ENCODE data around the gene ADGRG7. TPM values are rescaled to one million over a fixed set of nuclear protein-coding genes. Genes with fewer than 3 reads are reported as not detected.
A peak's percentile ranks its signal among the peaks of the same experiment; 100 is the strongest.

Gene ADGRG7
- polyA plus RNA-seq, 1 donor (not counting 4 experiments of a cell fraction or from before 2014, with no cell fraction given) = 0.03 TPM

GRCh38 chr3:100650651-100651619, 41.5 kb downstream of the ADGRG7 start:
- dilution Hi-C loops (cut with MboI; ENCODE audit: extremely low pct_ligation_motif_present, low sequenced_read_pairs) = no loop called here
- no peak for DNase-seq (ENCODE audit: low read depth, low spot score)
- no peaks in the 10 kb centered on the region for H3K9me1 ChIP-seq (ENCODE audit: control insufficient read depth, extremely low read depth, insufficient read depth, low read length)
- H4K20me1 ChIP-seq (ENCODE audit: control insufficient read depth, extremely low read depth, insufficient read depth, low read length) = no peaks in the 10 kb centered on the region
- peak overlapping the region; percentile 70 for H3K4me2 ChIP-seq (ENCODE audit: control insufficient read depth, extremely low read depth, insufficient read depth, low read depth, low read length)
- H3K27me3 ChIP-seq (ENCODE audit: control insufficient read depth, extremely low read depth, insufficient read depth, low read length) = no peaks in the 10 kb centered on the region
- TF ChIP-seq EZH2 (IDR thresholded peaks at IDR 0.05; ENCODE audit: low read length) (no peak), CTCF (optimal IDR thresholded peaks at IDR 0.05 in 1 of 3, IDR thresholded peaks at IDR 0.05 in 1 of 3, conservative IDR thresholded peaks at IDR 0.05 in 1 of 3; ENCODE audit: extremely low read depth in 1 of 3, insufficient read depth in 2 of 3, low read length in 3 of 3) (peak in 1 of 3 experiments; percentile 6)
- no peaks in the 10 kb centered on the region for H3K79me2 ChIP-seq (ENCODE audit: control insufficient read depth, insufficient read depth, low read length)
- H3K4me1 ChIP-seq (ENCODE audit: control insufficient read depth, extremely low read depth, insufficient read depth, low read length) = peaks cover 13% of the 10 kb centered on the region
- H3K4me3 ChIP-seq (ENCODE audit: control insufficient read depth in 2 of 3, extremely low read depth in 1 of 3, insufficient read depth in 2 of 3, low read depth in 1 of 3, low read length in 3 of 3) = peak overlapping the region in 1 of 3 experiments; percentile 55
- H3K36me3 ChIP-seq (ENCODE audit: control insufficient read depth in 2 of 2, extremely low read depth in 1 of 2, insufficient read depth in 2 of 2, low read length in 2 of 2) = no peaks in the 10 kb centered on the region
- FAIRE-seq = peak; percentile 73
- no peaks in the 10 kb centered on the region for H3K9me3 ChIP-seq (ENCODE audit: control insufficient read depth, low read depth, low read length)
- peak overlapping the region; percentile 37 for H3K27ac ChIP-seq (ENCODE audit: control insufficient read depth, insufficient read depth, low read length)
- peak overlapping the region; percentile 73 for H2AFZ ChIP-seq (ENCODE audit: control insufficient read depth, low read length)
- H3K9ac ChIP-seq (ENCODE audit: control insufficient read depth, extremely low read depth, insufficient read depth, low read length) = peak overlapping the region; percentile 2

- dilution Hi-C loops (cut with MboI; ENCODE audit: extremely low pct_ligation_motif_present, low sequenced_read_pairs) = no loop called here
- no peaks in the 10 kb centered on the region for H3K27me3 ChIP-seq (ENCODE audit: control insufficient read depth, extremely low read depth, insufficient read depth, low read length)
- FAIRE-seq = no peak
Measured at GRCh38 chr3:100653604-100654294, 44.3 kb downstream of the ADGRG7 start.

More at GRCh38 chr3:100653604-100654294, 44.3 kb downstream of the ADGRG7 start:
- Histone ChIP-seq H4K20me1 (ENCODE audit: control insufficient read depth, extremely low read depth, insufficient read depth, low read length) (no peaks in the 10 kb centered on the region), H3K36me3 (ENCODE audit: control insufficient read depth in 2 of 2, extremely low read depth in 1 of 2, insufficient read depth in 2 of 2, low read length in 2 of 2) (no peaks in the 10 kb centered on the region), H3K4me1 (ENCODE audit: control insufficient read depth, extremely low read depth, insufficient read depth, low read length) (peaks cover 13% of the 10 kb centered on the region), H3K27ac (ENCODE audit: control insufficient read depth, insufficient read depth, low read length) (no peak overlapping the region), H3K4me2 (ENCODE audit: control insufficient read depth, extremely low read depth, insufficient read depth, low read depth, low read length) (no peak overlapping the region), H3K9ac (ENCODE audit: control insufficient read depth, extremely low read depth, insufficient read depth, low read length) (no peak overlapping the region), H3K4me3 (ENCODE audit: control insufficient read depth in 2 of 3, extremely low read depth in 1 of 3, insufficient read depth in 2 of 3, low read depth in 1 of 3, low read length in 3 of 3) (no peak overlapping the region), H3K79me2 (ENCODE audit: control insufficient read depth, insufficient read depth, low read length) (no peaks in the 10 kb centered on the region), H2AFZ (ENCODE audit: control insufficient read depth, low read length) (no peak overlapping the region), H3K9me1 (ENCODE audit: control insufficient read depth, extremely low read depth, insufficient read depth, low read length) (no peaks in the 10 kb centered on the region), H3K9me3 (ENCODE audit: control insufficient read depth, low read depth, low read length) (no peaks in the 10 kb centered on the region)
- no peak for TF ChIP-seq EZH2 (IDR thresholded peaks at IDR 0.05; ENCODE audit: low read length)
- no peak for TF ChIP-seq CTCF (optimal IDR thresholded peaks at IDR 0.05 in 1 of 3, IDR thresholded peaks at IDR 0.05 in 1 of 3, conservative IDR thresholded peaks at IDR 0.05 in 1 of 3; ENCODE audit: extremely low read depth in 1 of 3, insufficient read depth in 2 of 3, low read length in 3 of 3)
- DNase-seq (ENCODE audit: low read depth, low spot score) = no peak

Measured in keratinocyte (primary cell).